Stimulated activated CD8-positive, alpha-beta memory T cell treated with anti-CD3 and anti-CD28 coated beads, Interleukin-15, amount 100 ng/mL, for 4 hours (primary cell): ENCODE data around the gene CYB5R4.
"Not testable (repeated sequence)": the region's sequence is repeated elsewhere in the genome, so short reads cannot be mapped to it uniquely, and the experiment has no call there.

ENCODE experiments used
- DNase-seq, 2 donors: peaks; one replicate each; pipeline ENCODE4 v3.0.0-alpha.2; 2020; ENCODE audit warnings: low read depth in 2 of 2

The CYB5R4 gene

DNA sequence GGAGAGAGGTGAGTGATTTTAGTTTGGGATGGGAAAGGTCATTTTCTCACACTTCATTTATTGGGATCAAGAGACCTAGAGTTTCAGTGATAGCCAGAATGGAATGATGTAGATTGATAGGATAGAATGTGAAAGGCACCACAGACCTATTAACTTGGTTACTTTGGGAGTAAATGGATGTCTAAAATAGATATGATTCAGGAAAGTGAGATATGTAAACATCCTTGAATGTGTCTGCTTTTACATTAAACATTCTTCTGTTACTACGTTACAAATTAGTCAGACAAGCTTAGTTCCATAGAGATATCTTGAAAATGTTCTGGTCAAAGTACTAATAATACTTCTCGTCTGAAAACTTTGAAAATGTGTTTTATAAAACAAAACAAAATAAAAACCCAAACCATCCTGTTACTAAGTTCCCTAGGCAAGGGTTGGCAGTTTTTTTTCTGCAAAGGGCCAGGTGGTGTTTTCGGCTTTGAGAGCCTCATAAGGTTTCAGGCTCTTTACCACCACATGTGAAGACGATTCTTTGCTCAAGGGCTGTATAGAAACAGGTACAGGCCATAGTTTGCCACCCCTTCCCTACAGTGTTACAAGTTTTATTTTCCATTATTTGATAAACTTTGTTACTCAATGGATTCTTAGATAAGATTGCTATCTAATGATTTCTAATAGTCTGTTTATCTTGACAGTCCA lies 3.4 kb downstream of the CYB5R4 start:
- DNase-seq: no peak

DNA sequence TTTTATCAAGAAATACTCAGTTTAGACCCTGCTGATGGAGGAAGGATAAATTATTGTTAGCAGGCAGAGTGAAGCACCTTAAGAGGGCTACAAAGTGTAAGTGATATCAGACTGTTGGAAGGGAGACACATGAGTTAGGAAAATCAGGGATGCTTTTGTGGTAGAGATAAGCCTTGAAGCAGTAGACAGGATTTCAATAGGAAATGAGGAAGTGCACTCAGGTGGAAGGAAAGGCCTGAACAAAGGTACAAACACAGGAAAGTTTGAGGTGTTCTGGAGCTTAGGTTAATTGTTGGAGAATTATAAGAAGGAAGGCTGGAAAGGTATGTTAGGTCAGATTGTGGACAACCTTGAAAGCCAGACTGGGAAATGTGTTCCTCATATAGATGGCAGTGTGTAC lies 7.6 kb downstream of the CYB5R4 start:
- DNase-seq: no peak

DNA sequence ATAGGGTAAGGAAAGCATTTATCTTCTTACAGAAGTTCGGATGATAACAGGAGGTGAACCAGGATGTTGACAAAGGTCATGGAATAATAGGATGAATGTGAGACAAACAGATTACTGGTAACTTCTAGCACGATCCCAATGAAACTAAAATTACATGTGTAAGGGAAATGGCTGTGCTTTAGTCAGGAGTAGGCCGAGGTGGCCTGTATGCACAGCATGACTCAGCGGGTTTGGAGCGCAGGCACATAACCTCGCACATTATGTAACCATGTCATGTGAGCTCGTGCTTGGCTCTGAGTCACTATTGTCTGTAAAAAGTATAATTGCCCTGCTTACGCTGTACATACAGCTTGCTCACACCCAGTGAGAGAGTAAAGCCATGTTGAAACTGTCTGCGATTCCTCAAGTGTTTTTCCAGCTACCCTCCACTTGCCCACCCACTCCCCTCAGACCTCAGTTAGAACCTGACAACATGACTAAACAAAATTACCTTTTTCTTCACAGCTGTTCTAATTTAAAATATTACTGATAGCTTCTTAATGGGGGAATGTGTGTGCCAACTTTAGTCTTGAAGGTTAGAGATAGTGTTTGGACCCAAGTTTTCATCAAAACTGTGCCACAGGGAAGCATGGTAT lies 8.2 kb downstream of the CYB5R4 start:
- no peak for DNase-seq

DNA sequence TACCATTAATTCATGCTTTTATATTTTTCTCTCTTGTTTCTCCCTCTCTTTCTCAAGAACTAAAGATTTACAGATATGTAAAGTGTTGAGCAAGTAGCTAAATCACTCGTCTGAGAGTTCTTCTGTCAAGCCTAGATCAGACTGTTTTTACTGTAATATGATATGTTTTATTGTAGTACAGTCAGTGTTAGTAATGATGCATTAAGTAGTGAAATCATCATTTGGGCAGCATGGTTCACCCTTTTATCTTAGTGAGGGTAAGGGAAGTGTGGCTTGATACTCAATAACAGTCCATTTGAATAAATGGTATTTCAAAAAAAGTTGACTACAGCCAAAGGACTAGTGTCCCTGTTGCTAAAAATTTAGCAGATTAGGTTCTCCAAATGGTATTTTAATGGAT lies 9.2 kb downstream of the CYB5R4 start:
- DNase-seq: no peak

DNA sequence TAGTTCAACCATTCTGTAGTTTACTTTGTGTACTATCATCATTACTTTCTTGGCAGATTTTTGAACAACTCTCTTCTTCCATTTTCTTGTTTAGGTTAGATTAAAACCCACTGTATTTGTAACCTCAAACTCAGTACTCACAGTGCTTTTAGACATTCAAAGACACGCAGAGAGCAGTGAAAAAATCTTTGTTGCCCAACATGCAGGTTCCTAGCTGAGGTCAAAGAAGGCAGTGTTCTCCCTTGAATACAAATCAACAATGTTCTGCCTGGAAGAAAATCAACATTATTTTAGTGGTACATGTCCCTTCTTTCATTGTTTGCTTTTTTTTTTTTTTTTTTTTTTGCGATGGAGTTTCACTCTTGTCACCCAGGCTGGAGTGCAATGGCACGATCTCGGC lies 11.2 kb downstream of the CYB5R4 start:
- DNase-seq: no peak

DNA sequence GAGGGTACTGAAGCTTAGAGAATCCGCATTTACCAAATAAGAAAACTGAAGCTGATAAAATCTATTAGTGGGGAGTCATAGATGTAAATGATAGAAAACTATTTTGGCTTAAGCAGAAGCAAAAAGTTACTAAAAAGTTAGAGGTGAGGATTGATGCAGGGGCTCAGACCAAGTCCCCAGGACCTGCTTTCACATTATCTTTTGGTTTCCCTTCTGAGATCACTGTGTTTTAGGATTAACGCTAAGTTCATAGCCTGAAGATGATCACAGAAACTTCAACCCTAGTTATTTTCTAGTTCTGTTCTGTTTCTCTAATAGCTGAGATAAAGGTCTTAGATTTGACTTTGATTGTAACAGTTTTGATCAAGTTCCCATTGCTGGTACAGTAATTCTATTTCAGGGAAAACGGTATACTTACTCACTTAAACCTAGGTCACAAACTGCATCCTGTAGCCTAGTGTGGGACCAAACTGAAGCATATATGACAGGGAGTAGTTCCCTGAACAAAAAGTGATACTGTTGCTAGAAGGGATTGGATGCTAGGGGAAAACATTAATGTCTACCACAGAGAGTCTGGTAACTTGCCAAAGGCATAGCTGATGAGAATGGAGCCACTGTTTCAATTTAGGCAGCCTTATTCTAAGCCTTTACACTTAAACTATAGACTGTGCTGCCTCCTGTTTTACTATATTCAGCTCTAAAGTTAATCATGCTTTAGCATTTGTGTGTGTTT lies 13.1 kb downstream of the CYB5R4 start:
- no peak for DNase-seq

DNA sequence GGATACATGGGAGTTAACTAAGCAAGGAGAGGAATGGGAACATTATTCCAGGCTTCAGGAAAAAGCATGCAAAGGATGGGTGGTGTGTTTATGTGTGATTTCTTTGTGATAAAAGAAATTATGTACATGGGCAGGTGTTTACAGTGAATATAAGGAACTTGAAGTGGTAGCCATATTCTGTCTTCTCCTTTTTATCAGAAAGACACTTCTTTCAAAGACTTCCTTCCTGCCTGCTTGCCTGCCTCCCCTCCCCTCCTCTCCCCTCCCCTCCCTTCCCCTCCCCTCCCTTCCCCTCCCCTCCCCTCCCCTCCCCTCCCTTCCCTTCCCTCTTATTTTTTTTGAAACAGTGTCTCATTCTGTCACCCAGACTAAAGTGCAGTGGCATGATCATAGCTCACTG lies 14.4 kb downstream of the CYB5R4 start:
- no peak for DNase-seq

DNA sequence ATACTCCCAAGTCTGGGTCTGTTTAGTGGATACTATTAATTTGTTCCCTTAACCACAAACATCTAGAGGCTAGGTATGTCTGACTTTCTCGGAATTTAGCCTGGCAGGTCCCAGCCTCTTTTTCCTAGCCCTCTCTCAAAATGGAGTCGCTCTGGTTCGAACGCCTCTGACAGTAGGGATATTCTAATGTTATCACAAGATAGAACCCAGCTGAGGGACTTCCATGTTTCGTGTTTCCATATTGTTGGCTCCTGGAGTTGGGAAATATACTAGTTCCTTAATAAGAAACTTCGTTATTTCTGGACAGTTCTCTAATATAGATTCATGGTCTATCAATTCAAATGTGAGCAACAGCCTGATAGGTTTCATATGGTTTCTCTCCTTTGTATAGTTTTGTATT lies 16.4 kb downstream of the CYB5R4 start:
- no peak for DNase-seq

DNA sequence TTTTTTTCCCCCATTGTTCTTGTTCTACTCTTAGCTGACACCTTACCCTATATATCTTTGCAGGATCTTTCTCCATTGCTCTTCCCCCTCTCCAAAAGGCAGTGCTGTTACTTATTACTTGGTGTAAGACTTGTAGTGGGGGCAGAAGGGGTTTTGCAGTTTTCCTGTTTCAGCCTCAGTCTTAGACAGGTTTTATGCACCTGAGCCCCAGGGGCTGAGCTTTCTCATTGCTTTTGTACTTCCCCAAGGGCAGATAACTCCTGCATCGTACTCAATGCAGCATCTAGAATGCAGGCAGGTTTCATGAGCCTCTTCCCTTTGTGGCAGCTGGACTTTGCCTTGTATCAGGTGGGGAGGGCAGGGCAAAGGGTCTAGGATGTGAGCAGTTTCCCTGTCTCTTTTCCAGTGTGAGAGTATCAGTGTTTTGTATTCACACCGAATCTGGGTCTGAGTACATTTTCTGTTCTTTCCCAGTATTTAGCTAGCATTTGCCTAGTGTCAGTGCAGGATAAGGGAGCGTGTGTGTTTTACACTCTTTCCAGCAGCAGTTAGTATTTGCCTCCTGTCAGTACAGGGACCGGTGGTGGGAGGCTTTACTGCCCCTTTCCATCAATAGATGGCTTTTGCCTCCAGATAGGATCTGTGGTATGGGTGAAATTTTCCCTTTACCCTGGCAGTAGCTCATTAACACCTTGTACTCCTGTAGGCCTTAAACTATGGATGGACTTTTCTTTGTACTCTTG lies 19.6 kb downstream of the CYB5R4 start:
- no peak for DNase-seq

DNA sequence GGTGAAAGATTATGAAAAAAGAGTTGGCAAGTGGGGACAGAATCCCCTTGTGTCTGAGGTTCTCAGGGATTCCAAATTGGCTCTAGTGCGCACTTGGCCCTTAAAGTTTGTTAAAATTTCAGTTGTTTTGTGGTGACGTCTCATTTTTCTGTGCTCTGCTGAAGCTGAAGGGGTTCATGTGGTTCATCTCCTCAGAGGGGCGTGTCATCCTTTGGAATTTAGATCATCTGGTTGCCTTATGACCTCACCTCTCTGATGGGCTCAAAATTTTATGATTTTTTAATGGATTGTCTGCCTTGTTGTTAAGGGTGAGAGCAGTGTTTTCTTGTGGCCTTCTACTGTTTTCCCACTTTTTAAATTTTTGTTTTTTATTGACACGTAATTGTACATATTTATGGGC lies 20.3 kb downstream of the CYB5R4 start:
- DNase-seq: no peak

DNA sequence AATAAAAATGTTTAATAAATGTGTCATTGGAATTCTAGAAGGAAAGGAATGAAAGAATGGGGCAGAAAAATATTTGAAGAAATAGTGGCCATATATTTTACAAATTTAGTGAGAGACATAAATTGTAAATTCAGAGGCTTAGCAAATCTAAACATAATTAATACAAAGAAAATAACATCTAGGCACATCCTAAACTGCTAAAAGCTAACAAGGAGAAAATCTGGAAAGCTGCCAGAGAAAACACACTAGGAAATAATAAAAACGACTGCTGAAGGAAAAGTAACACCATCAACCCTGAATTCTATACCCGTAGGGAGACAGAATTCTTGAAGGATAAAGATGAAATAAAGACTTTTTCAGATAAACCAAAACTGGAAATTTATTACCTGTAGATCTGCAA lies 23.8 kb downstream of the CYB5R4 start:
- no peak for DNase-seq

DNA sequence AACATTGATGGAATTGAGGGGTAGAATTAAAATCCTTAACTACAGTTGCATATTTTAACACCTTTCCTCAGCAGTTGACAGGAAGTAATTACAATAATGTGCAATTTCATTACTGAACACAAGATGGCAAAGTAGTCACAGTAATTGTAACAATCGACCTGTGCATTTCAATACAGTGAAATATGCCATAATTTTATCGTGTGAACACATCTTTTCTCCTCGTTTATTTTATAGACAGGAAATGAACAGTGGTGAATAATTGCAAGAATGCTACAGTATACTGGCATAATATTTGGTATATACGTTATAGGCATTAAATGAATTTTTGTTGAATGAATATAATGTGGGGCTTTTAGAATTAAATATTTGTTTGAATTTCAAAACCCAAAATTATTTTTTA lies 25.0 kb downstream of the CYB5R4 start:
- no peak for DNase-seq

DNA sequence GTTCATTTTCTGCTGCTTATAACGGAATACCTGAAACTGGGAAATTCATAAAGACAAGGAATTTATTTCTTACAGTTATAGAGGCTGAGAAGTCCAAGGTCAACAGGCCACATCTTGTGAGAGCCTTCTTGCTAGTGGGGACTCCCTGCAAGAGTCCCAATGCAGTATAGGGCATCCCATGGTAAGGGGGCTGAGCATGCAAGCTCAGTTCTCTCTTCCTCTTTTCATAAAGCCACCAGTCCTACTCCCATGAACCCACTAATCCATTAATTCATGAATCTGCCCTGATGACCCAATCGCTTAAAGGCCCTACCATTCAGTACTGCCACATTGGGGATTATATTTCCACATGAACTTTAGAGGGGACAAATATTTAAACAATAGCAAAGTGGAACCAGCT lies 26.5 kb downstream of the CYB5R4 start:
- DNase-seq: no peak

DNA sequence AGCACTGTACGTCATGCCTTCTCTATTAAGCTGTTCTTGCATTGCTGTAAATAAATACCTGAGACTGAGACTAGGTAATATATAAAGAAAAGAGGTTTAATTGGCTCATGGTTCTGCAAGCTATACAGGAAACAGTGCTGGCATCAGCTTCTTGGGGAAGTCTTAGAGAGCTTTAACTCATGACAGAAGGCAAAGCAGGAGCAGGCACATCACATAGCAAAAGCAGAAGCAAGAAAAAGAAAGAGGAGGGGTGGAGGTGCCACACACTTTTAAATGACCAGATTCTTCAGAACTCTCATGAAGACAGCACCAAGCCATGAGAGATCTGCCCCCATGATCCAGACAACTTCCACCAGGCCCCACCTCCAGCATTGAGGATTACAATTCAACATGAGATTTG lies 30.1 kb downstream of the CYB5R4 start:
- no peak for DNase-seq

DNA sequence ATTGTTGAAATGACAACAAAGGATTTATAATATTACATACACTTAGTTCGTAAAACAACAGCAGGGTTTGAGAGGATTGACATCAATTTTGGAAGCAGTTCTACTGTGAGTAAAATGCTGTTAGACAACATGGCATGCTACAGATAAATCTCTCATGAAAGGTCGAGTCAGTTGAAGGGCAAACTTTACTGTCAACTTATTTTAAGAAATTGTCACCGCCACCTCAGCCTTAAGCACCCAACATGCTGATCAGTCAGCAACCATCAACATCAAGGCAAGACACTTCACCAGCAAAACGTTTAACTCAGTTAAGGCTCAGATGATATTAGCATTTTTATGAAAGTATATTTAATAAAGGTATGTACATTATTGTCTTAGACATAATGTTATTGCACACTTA lies 31.0 kb downstream of the CYB5R4 start:
- DNase-seq: no peak

DNA sequence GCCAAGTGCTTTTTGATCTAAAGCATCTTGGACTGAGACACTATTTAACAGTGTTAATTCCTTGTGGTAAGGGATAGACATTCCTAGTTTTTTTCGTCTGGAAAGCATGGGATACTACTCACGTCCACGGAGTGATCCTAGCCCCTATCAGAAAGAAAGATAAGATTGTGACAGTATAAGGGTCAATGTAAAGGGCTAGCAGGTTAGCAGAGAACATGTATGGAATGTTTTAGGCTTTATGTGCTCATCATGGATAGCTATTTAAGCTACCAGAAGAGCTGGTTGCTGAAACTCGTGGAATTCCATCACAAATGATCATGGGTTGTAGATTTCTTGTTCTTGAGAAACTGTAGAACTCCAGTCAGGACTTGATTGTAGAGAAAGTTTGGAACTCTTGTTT lies 32.1 kb downstream of the CYB5R4 start:
- DNase-seq: no peak

DNA sequence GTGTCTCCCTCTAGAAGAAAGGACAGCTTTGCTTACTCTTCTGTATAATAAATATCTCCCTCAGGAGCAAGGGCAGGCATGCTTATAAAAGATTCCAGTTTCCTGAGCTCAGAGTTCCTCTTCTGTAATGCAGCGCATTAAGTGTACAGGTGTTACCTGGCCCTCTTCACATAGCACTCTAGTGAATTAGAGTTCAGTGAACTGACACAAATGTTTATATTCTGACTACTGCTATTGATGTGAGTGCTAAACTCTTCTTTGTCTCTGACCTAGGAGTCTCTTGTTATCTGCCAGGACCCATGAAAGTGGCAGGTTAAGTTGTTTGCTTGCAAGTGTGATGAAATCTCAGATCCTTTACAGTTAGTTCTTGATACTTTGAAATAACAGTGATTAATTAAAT lies 33.5 kb downstream of the CYB5R4 start:
- no peak for DNase-seq

DNA sequence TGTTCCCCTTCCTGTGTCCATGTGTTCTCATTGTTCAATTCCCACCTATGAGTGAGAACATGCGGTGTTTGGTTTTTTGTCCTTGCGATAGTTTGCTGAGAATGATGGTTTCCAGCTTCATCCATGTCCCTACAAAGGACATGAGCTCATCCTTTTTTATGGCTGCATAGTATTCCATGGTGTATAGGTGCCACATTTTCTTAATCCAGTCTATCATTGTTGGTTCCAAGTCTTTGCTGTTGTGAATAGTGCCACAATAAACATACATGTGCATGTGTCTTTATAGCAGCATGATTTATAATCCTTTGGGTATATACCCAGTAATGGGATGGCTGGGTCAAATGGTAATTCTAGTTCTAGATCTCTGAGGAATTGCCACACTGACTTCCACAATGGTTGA lies 37.6 kb downstream of the CYB5R4 start:
- not testable (repeated sequence) for DNase-seq

DNA sequence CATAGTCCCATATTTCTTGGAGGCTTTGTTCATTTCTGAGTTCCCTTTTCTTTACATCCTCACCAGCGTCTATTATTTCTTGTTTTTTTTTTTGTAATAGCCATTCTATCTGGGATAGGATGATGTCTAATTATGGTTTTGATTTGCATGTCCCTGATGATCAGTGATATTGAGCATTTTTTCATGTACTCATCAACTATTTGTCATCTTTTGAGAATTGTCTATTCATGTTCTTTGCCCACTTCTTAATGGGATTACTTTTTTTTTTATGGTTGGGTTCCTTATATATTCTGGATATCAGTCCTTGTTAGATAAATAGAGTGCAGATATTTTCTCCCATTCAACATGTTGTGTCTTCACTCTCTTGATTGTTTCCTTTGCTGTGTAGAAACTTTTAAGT lies 42.1 kb downstream of the CYB5R4 start:
- no peak for DNase-seq

DNA sequence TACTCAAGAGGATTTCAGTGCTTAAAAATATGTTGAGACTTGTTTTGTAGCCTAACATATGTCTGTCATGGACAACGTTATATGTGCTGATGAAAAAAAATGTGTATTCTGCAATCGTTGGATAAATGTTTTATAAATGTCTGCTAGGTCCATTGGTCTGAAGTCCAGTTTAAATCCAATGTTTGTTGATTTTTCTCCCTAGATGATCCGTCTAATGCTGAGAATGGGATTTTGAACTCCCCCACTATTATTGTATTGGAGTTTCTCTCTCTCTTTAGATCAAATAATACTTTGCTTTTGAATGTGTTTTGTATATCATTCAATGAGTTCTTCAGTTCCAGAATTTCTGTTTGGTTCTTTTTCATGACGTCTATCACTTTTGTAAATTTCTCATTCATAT lies 44.9 kb downstream of the CYB5R4 start:
- DNase-seq: no peak

DNA sequence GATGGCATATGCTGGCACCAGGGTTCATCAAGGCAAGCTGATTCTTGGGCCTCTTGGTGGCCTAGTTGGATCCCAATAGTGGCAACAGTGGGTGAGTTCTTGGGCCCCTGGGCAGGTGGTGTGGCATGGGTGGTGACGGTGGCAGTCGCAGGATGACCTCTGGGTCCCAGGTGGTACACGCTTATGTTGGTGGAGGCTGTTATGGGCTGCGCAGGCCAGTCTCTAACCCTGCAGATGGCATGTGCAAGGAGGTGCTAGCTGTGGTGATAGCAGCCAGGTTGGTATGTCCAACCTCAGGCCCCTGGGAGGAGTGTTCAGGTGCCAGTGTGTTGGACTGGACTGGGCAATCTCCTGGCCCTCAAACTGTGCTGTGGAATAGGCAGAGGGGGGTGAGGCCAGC lies 46.2 kb downstream of the CYB5R4 start:
- DNase-seq: no peak

DNA sequence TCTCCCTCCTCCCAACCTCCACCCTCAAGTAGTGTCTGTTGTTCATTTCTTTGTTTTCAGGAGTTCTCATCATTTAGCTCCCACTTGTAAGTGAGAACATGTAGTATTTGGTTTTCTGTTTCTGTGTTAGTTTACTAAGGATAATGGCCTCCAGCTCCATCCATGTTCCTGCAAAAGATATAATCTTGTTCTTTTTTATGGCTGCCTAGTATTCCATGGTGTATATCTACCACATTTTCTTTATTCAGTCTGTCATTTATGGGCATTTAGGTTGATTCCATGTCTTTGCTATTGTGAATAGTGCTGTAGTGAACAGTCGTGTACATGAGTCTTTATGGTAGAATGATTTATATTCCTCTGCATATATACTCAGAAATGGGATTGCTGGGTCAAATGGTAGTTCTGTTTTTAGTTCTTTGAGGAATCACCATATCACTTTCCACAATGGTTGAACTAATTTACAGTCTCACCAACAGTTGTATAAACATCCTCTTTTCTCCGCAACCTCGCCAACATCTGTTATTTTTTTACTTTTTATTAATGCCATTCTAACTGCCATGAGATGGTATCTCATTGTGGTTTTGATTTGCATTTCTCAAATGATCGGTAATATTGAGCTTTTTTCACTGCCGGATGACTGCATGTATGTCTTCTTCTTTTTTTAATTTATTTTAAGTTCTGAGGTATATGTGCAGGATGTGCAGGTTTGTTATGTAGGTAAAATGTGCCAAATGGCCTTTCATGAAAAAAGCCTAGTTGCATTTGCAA lies 48.3 kb downstream of the CYB5R4 start:
- not testable (repeated sequence) for DNase-seq
